ENCODE measurements around the gene CPT1A.

DNA sequence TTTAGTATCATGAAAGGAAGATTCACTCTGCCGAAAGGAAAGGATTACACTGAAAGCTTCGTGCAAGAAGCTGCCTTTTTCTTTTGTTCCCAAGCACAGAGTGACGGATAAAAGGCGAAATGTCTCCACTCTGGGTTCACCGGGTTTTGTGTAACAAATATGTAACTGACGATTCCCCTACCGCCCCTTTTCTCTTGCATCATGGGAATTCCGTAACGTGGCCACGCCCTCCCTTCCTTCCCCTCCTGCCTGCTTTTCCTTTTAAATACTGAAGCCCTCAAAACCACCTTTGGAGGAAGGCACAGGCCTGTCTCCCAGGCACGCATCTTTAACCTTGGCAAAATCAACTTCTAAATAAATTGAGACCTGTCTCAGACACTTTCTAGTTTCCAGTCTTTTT lies 74.0 kb downstream of the CPT1A start:
- TF ChIP-seq CTCF (conservative IDR thresholded peaks at IDR 0.05; ENCODE audit: low read length) (no peak), EZH2phosphoT487 (IDR thresholded peaks at IDR 0.05; ENCODE audit: borderline replicate concordance) (no peak)
